Measurements from ENCODE around the gene COL25A1.
"Not testable (repeated sequence)": the region's sequence is repeated elsewhere in the genome, so short reads cannot be mapped to it uniquely, and the experiment has no call there.

GRCh38 chr4:109108215-109108614 is 194.2 kb downstream of the COL25A1 start:
- TF ChIP-seq CTCF (IDR thresholded peaks at IDR 0.05; ENCODE audit: low read depth, low read length); EZH2phosphoT487 (IDR thresholded peaks at IDR 0.05; ENCODE audit: low read depth): not testable (repeated sequence)
